DMS114 treated with DMSO at 0.1 percent for 48 hours (cell line): ENCODE measurements around the gene TLR2.
"Not testable (repeated sequence)": the region's sequence is repeated elsewhere in the genome, so short reads cannot be mapped to it uniquely, and the experiment has no call there.

ENCODE experiments used
- DNase-seq: peaks from one replicate; lab custom pipeline; 2025; ENCODE audit not compliant: unreplicated experiment; lab: John Stamatoyannopoulos, UW

The TLR2 gene

DNA sequence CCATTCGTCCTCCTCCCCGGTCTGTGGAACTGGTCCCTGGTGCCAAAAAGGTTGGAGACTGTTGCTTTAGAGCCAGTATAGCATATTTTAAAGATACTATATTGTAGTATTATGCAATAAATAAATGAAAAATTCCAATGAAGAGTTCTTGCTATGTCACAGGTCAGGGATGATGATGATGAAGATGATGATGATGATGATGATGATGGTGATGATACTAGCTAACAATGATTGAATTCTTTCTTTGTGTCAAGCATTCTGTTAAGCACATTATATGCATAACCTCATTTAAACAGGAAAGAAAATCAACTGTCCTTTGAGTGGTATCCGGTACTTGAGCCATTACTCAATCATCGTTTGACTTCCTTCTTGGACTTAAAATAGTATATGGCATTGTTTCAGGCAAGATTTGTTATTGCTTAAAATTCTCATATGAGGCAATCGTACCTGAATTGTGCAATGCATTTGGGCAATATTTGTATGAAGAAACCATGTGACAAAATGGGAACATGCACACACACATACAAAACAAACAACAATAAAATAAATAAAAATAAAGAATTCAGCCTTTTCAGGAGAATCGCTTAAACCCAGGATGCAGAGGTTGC, 22.8 kb upstream of the TLR2 start:
- no peak for DNase-seq

DNA sequence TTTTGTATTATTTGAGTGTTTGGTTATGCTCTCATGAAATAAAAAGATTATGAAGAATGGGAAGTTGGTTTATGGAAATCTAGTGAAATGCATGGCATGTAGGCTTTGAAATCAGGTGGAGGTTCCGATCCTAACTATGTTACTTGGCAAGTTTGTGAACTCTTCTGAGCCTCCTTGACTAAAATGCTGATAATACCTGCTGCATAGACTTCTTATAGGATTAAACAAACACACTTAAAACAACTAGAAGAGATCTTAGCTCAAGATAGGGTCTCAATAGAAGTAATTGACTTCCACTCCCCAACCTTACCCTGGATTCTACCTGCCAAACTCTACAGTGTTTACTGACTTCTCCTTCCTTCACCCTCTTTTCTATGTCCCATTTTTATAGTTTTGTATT, 22.2 kb upstream of the TLR2 start:
- DNase-seq: no peak

GRCh38 chr4:153663667-153664066, 20.4 kb upstream of the TLR2 start:
- DNase-seq: no peak

- not testable (repeated sequence) for DNase-seq
Measured at GRCh38 chr4:153666505-153666904, 17.6 kb upstream of the TLR2 start.

DNA sequence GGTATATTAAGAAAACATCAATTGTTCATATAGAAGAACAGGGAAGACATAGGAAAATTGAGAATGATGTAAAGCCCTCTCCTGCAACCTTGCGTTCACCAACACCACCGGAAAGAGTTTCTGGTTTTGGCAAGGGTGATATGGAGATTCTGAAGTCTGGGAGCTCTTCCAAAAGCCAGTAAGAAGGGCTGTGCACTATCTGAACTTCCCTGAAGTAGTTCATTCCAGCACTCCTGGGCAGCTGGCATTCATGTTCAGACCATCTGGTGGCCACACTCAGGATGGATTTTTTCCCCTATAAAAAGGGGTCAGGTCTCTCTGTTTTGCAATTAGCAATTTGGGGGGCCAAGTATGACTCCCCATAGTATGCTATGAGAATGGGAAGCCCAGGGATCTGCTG, 15.4 kb upstream of the TLR2 start:
- no peak for DNase-seq

GRCh38 chr4:153669838-153670237, 14.2 kb upstream of the TLR2 start:
- DNase-seq: no peak

GRCh38 chr4:153676486-153676885, 7.6 kb upstream of the TLR2 start:
- DNase-seq: no peak

GRCh38 chr4:153676984-153677383, 7.1 kb upstream of the TLR2 start:
- DNase-seq: no peak

DNA sequence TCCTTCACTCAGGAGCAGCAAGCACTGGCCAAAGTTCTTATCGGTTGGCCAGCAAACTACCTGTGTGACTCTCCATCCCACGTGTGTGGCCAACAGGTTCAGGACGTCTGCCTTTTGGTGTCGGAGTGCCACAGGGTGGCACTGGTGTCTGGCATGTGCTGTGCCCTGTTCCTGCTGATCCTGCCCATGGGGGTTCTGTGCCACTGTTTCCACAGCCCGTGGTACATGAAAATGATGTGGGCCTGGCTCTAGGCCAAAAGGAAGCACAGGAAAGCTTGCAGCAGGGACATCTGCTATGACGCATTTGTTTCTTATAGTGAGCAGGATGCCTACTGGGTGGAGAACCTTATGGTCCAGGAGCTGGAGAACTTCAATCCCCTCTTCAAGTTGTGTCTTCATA, 4.6 kb upstream of the TLR2 start:
- no peak for DNase-seq

DNA sequence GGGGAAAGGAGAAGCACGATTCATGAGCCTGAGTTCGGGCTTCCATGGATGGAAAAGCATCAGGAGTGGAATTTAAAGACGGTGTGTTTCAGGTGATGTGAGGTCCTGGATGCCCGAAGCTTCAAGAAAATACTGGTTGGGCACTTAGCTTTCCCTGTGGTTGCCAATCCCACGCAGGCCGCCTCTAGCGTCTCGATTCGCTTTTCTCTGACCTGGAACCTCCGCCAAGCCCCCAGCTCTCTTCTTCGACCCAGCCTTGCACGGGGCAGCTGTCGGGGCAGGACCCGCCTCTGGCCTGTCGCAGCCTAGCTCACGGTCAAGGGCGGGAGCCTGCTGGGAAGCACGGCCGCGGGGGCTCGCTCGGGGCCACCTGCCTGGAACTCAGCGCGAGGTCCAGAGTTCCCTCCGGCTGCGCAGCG, 308 bp upstream of the TLR2 start:
- DNase-seq: no peak

- DNase-seq: no peak
Measured at GRCh38 chr4:153684971-153685371, 891 bp downstream of the TLR2 start.

GRCh38 chr4:153704522-153704921, 20.4 kb downstream of the TLR2 start:
- no peak for DNase-seq

DNA sequence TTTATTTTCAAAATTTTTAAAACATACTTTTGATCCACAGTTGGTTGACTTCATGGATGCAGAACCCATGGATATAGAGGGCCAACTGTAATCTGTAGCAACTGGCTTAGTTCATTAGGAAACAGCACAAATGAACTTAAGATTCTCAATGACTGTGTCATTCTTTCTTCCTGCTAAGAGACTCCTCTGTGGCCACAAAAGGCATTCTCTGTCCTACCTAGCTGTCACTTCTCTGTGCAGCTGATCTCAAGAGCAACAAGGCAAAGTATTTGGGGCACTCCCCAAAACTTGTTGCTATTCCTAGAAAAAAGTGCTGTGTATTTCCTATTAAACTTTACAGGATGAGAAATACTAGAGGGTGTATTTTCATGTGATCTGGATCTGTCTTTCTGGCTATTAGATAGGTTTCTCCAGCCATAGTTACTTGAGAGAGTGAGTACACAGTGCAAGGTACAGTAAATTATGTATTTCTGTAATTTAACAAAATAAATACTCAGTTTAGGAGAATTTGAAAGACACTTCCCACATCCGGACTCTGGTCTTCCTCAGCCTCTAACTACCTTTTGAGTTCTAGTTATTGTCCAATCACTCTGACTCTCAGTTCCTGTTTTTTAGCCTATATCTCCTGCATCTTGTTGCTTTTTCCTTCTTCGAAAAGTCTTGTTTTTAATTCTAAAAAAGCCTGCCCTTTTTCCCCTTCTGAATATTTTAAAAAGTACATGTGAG, 21.8 kb downstream of the TLR2 start:
- no peak for DNase-seq

DNA sequence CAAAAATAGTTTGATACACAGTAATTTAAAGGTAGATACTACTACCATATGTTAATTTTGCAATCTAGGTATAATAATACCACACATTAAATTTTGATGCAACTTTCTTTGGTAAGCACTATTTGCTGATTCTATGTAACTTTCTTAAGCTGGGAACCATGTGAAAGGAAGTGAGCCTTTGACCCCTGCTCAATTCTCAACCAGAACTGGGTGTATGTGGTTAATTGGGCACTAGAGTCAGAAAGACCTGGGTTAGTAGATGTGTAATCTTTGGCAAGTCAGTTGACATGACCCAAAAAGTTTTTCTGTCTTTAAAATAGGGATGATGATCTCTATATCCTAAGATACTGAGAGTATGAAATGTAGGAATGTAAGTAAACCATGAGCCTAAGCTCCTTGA, 22.4 kb downstream of the TLR2 start:
- no peak for DNase-seq

GRCh38 chr4:153710681-153711080, 26.6 kb downstream of the TLR2 start:
- DNase-seq: no peak

DNA sequence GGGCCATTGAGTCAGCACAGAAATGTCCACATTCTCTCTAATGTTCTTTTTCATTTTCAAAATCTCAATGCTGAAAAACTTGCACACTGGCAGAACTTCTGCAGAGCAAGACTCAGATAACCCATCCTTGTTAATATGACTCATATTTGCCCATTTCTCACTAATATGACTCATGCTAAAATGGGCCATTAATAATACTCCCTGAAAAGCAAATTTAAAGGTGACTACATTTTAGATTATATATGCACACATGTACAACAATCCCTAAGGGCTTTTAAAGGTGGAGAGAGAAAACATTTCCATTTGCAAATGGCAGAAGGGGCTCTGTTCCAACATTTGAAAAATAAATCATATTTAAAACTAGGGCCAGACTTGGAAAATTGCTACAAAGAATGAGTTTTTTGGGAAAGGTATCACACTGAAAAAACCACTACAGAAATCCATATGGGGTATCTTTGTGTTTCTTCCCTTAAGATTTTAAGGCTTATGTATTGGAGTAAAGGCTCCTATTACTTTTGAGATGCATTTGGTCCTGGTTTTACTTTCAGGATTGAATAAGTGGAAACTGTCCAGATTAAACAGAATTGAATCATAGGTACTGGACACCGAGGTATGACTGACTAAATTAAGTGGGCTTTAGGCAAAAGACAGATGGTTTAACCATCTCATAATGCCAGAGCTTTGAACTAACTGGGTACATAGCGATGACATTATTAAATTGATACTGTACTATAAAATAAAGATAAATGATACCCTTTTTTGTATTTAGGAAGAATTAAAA, 30.0 kb downstream of the TLR2 start:
- no peak for DNase-seq

GRCh38 chr4:153722036-153722435, 38.0 kb downstream of the TLR2 start:
- DNase-seq: no peak

DNA sequence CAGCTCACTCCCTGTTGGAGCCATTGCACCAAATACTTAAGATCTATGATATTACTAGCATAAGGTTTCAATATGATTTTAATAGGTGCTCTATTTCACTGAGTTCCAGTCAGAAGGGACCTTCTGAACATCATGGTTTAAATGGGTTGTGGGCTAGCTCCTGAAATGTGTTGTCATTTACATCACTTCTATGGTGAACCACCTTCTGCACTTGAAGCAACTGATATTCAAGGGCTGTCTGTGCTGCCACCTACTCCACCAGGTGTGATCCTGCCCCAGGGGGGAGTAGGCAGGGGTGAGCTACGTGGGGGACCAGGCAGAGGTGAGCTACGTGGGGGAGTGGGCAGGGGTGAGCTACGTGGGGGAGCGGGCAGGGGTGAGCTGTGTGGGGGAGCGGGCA, 40.5 kb downstream of the TLR2 start:
- no peak for DNase-seq

DNA sequence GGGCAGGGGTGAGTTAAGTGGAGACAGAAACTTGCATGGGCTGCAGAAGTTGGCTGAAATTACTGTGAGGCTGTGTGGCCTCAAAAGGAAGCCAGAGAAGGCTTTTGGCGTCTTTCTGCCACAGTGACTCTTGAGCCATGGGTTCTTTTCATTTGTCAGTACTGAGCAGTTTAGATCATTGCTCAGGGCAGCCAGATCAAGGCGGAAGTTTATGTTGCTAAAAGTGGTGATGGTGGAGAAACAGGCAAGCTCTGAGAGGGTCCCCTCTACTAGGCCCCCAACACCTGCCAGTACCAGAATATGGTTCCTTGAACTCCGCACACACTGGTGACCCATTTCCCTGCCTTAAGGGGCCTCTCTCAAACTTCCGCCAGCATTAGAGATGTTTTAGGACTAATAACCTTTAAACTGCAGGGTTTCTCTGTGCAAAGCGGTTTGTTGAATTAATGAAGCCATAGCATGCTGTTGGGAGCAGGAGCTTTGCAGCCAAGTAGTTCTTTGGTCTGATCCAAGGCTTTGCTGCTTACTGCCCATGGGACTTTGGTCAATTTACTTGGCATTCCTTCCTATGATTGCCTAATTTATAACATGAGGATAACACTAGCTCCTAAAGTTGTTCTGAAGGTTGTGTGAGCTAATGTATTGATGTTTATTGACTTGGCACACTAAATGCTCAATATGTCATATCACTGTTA, 41.2 kb downstream of the TLR2 start:
- DNase-seq: no peak

GRCh38 chr4:153725831-153726154, 41.7 kb downstream of the TLR2 start:
- no peak for DNase-seq

GRCh38 chr4:153728151-153728550, 44.1 kb downstream of the TLR2 start:
- DNase-seq: no peak

GRCh38 chr4:153728660-153729059, 44.6 kb downstream of the TLR2 start:
- DNase-seq: no peak
